ENCODE measurements around the gene ARHGAP28. TPM values are rescaled to one million over a fixed set of nuclear protein-coding genes. Genes with fewer than 3 reads are reported as not detected.
A peak's percentile ranks its signal among the peaks of the same experiment; 100 is the strongest.

The ARHGAP28 gene
- total RNA-seq, 1 experiment from 2014 or later, result 9.2 TPM

GRCh38 chr18:6860804-6861448, 131.4 kb downstream of the ARHGAP28 start:
- H3K27me3 Mint-ChIP-seq (ENCODE audit: low read depth), result no peaks in the 10 kb centered on the region

More at GRCh38 chr18:6860804-6861448, 131.4 kb downstream of the ARHGAP28 start:
- no peaks in the 10 kb centered on the region for H3K27me3 ChIP-seq (ENCODE audit: insufficient read depth, low read length)
- no peak overlapping the region for H4K8ac ChIP-seq (replicated peaks; ENCODE audit: insufficient read length, low read depth, low read length)
- H2BK12ac ChIP-seq (ENCODE audit: insufficient read length, low read depth, low read length), result no peak overlapping the region
- H3K9ac ChIP-seq (ENCODE audit: extremely low read depth, insufficient read length, low read length), result no peak overlapping the region
- no peak overlapping the region for H2AK5ac ChIP-seq (ENCODE audit: insufficient read length, low read length)
- no peaks in the 10 kb centered on the region for H3K9me3 ChIP-seq (ENCODE audit: control insufficient read depth, low read depth, low read length)
- H3K27ac ChIP-seq (ENCODE audit: insufficient read length, low read depth, low read length), result no peak overlapping the region
- no peak overlapping the region for H3K14ac ChIP-seq (ENCODE audit: insufficient read depth, low read length)
- H3K4ac ChIP-seq (ENCODE audit: low read depth, low read length), result no peak overlapping the region
- H2BK15ac ChIP-seq (ENCODE audit: low read depth, low read length), result no peak overlapping the region
- H3K18ac ChIP-seq (ENCODE audit: insufficient read length, low read depth, low read length), result no peak overlapping the region
- H3K4me1 ChIP-seq (ENCODE audit: insufficient read depth, low read length), result peaks cover 6% of the 10 kb centered on the region
- H3K23me2 ChIP-seq (ENCODE audit: insufficient read length, low read depth, low read length, poor library complexity, severe bottlenecking), result no peaks in the 10 kb centered on the region
- H2BK20ac ChIP-seq (ENCODE audit: low read depth, low read length, poor library complexity, severe bottlenecking), result no peak overlapping the region
- no peak overlapping the region for H4K91ac ChIP-seq (ENCODE audit: insufficient read length, low read depth, low read length)
- DNase-seq, result no peak
- no peak overlapping the region for H2BK5ac ChIP-seq (ENCODE audit: insufficient read length, low read length)
- WGBS (ENCODE audit: extremely low coverage, insufficient read length, low lambda C conversion rate), result no CpG with 5 or more reads among the region's 4 CpGs
- H2BK120ac ChIP-seq (ENCODE audit: low read depth, low read length, poor library complexity, severe bottlenecking), result no peak overlapping the region
- TF ChIP-seq, protein P1, sequence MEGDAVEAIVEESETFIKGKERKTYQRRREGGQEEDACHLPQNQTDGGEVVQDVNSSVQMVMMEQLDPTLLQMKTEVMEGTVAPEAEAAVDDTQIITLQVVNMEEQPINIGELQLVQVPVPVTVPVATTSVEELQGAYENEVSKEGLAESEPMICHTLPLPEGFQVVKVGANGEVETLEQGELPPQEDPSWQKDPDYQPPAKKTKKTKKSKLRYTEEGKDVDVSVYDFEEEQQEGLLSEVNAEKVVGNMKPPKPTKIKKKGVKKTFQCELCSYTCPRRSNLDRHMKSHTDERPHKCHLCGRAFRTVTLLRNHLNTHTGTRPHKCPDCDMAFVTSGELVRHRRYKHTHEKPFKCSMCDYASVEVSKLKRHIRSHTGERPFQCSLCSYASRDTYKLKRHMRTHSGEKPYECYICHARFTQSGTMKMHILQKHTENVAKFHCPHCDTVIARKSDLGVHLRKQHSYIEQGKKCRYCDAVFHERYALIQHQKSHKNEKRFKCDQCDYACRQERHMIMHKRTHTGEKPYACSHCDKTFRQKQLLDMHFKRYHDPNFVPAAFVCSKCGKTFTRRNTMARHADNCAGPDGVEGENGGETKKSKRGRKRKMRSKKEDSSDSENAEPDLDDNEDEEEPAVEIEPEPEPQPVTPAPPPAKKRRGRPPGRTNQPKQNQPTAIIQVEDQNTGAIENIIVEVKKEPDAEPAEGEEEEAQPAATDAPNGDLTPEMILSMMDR (conservative IDR thresholded peaks at IDR 0.05), result no peak
- H3K23ac ChIP-seq (ENCODE audit: insufficient read length, low read depth, low read length), result no peak overlapping the region
- no peak overlapping the region for H2AFZ ChIP-seq (ENCODE audit: low read length)
- Mint-ChIP-seq H3K36me3 (ENCODE audit: insufficient read depth in 1 of 3, low read depth in 3 of 3) (peaks cover 0 to 3% (median 2%) of the 10 kb centered on the region in 3 experiments; a peak in 1 of 7 replicates), H3K4me1 (peaks cover 25 to 32% of the 10 kb centered on the region in 2 experiments), H3K9me3 (peaks cover 0 to 2% of the 10 kb centered on the region in 2 experiments; a peak in 2 of 5 replicates), H3K27ac (peak overlapping the region in 2 of 3 experiments; percentile 12 to 14; a peak in 4 of 7 replicates), H3K4me3 (no peak overlapping the region)
- no peaks in the 10 kb centered on the region for H4K20me1 ChIP-seq (ENCODE audit: control insufficient read depth, insufficient read depth, insufficient read length)
- H3K4me2 ChIP-seq (ENCODE audit: insufficient read depth, insufficient read length, low read length), result no peak overlapping the region
- no peak overlapping the region for H4K5ac ChIP-seq (ENCODE audit: insufficient read length, low read depth, low read length)
- no peaks in the 10 kb centered on the region for H3K79me2 ChIP-seq (ENCODE audit: insufficient read depth, low read length)
- H3K56ac ChIP-seq (ENCODE audit: insufficient read length, low read depth, low read length), result no peak overlapping the region
- H3T11ph ChIP-seq (ENCODE audit: low read length), result no peak overlapping the region
- no peaks in the 10 kb centered on the region for H3K79me1 ChIP-seq (ENCODE audit: insufficient read depth, low read depth, low read length, poor library complexity, severe bottlenecking)
